Measurements from ENCODE around the gene APEX1.
"Not testable (repeated sequence)": the region's sequence is repeated elsewhere in the genome, so short reads cannot be mapped to it uniquely, and the experiment has no call there.

The APEX1 gene

GRCh38 chr14:20501346-20501745 lies 46.3 kb downstream of the APEX1 start:
- Histone ChIP-seq H3K27ac (ENCODE audit: low read length) (no peak overlapping the region), H3K9ac (ENCODE audit: low read length) (no peak overlapping the region), H3K4me3 (ENCODE audit: low read length) (no peak overlapping the region), H3K36me3 (ENCODE audit: control insufficient read depth, low read depth, low read length) (no peaks in the 10 kb centered on the region), H3K9me3 (ENCODE audit: control insufficient read depth, low read depth, low read length) (no peaks in the 10 kb centered on the region), H3K4me1 (ENCODE audit: control insufficient read depth, low read depth, low read length) (peaks cover 12% of the 10 kb centered on the region), H3K27me3 (ENCODE audit: control insufficient read depth, insufficient read depth, low read length) (no peaks in the 10 kb centered on the region)

GRCh38 chr14:20503898-20504297 lies 48.9 kb downstream of the APEX1 start:
- Histone ChIP-seq H3K9ac (ENCODE audit: low read length) (no peak overlapping the region), H3K4me3 (ENCODE audit: low read length) (no peak overlapping the region), H3K9me3 (ENCODE audit: control insufficient read depth, low read depth, low read length) (no peaks in the 10 kb centered on the region), H3K27ac (ENCODE audit: low read length) (no peak overlapping the region), H3K4me1 (ENCODE audit: control insufficient read depth, low read depth, low read length) (peaks cover 8% of the 10 kb centered on the region), H3K27me3 (ENCODE audit: control insufficient read depth, insufficient read depth, low read length) (no peaks in the 10 kb centered on the region), H3K36me3 (ENCODE audit: control insufficient read depth, low read depth, low read length) (no peaks in the 10 kb centered on the region)

DNA sequence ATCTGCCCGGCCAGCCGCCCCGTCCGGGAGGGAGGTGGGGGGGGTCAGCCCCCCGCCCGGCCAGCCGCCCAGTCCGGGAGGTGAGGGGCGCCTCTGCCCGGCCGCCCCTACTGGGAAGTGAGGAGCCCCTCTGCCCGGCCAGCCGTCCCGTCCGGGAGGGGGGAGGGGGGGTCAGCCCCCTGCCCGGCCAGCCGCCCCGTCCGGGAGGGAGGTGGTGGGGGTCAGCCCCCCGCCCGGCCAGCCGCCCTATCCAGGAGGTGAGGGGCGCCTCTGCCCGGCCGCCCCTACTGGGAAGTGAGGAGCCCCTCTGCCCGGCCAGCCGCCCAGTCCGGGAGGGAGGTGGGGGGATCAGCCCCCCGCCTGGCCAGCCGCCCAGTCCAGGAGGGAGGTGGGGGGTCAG lies 51.2 kb downstream of the APEX1 start:
- H3K9ac ChIP-seq (ENCODE audit: low read length); H3K36me3 ChIP-seq (ENCODE audit: control insufficient read depth, low read depth, low read length): not testable (repeated sequence)

DNA sequence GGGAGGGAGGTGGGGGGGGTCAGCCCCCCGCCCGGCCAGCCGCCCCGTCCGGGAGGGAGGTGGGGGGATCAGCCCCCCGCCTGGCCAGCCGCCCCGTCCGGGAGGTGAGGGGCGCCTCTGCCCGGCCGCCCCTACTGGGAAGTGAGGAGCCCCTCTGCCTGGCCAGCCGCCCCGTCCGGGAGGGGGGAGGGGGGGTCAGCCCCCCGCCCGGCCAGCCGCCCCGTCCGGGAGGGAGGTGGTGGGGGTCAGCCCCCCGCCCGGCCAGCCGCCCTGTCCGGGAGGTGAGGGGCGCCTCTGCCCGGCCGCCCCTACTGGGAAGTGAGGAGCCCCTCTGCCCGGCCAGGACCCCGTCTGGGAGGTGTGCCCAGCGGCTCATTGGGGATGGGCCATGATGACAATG lies 51.7 kb downstream of the APEX1 start:
- H3K9ac ChIP-seq (ENCODE audit: low read length); H3K4me1 ChIP-seq (ENCODE audit: control insufficient read depth, low read depth, low read length); H3K9me3 ChIP-seq (ENCODE audit: control insufficient read depth, low read depth, low read length): not testable (repeated sequence)

More for the DNA sequence above, 51.2 kb downstream of the APEX1 start:
- H3K27me3 ChIP-seq (ENCODE audit: control insufficient read depth, insufficient read depth, low read length); H3K9me3 ChIP-seq (ENCODE audit: control insufficient read depth, low read depth, low read length); H3K27ac ChIP-seq (ENCODE audit: low read length); H3K4me3 ChIP-seq (ENCODE audit: low read length); H3K4me1 ChIP-seq (ENCODE audit: control insufficient read depth, low read depth, low read length): not testable (repeated sequence)

More for the DNA sequence above, 51.7 kb downstream of the APEX1 start:
- not testable (repeated sequence) for H3K36me3 ChIP-seq (ENCODE audit: control insufficient read depth, low read depth, low read length); H3K27me3 ChIP-seq (ENCODE audit: control insufficient read depth, insufficient read depth, low read length); H3K27ac ChIP-seq (ENCODE audit: low read length); H3K4me3 ChIP-seq (ENCODE audit: low read length)
